ENCODE results near the gene ZSWIM4.

Gene ZSWIM4

GRCh38 chr19:13799669-13800068 lies 4.4 kb downstream of the ZSWIM4 start:
- no peak overlapping the region for H3K4me3 ChIP-seq (ENCODE audit: low read depth, low read length)
- no peak for TF ChIP-seq CTCF (IDR thresholded peaks at IDR 0.05; ENCODE audit: borderline replicate concordance, insufficient read depth, low read depth, low read length)

GRCh38 chr19:13803038-13803437 lies 7.8 kb downstream of the ZSWIM4 start:
- TF ChIP-seq CTCF (IDR thresholded peaks at IDR 0.05; ENCODE audit: borderline replicate concordance, insufficient read depth, low read depth, low read length), result no peak

GRCh38 chr19:13804830-13805683 lies 9.8 kb downstream of the ZSWIM4 start:
- no peak overlapping the region for H3K4me3 ChIP-seq (ENCODE audit: low read depth, low read length)
- 0 out of 2 replicates have a peak, but pooled peaks have one; percentile 6 for TF ChIP-seq CTCF (IDR thresholded peaks at IDR 0.05; ENCODE audit: borderline replicate concordance, insufficient read depth, low read depth, low read length)

More at GRCh38 chr19:13803038-13803437, 7.8 kb downstream of the ZSWIM4 start:
- no peak overlapping the region for H3K4me3 ChIP-seq (ENCODE audit: low read depth, low read length)

- TF ChIP-seq CTCF (IDR thresholded peaks at IDR 0.05; ENCODE audit: borderline replicate concordance, insufficient read depth, low read depth, low read length), result no peak
- no peak overlapping the region for H3K4me3 ChIP-seq (ENCODE audit: low read depth, low read length)
These were observed 11.5 kb downstream of the ZSWIM4 start for GRCh38 chr19:13806728-13807127.

- TF ChIP-seq CTCF (IDR thresholded peaks at IDR 0.05; ENCODE audit: borderline replicate concordance, insufficient read depth, low read depth, low read length), result no peak
- no peak overlapping the region for H3K4me3 ChIP-seq (ENCODE audit: low read depth, low read length)
These were observed 12.3 kb downstream of the ZSWIM4 start for GRCh38 chr19:13807421-13808021.

GRCh38 chr19:13808856-13809255 lies 13.6 kb downstream of the ZSWIM4 start:
- no peak overlapping the region for H3K4me3 ChIP-seq (ENCODE audit: low read depth, low read length)
- no peak for TF ChIP-seq CTCF (IDR thresholded peaks at IDR 0.05; ENCODE audit: borderline replicate concordance, insufficient read depth, low read depth, low read length)

- H3K4me3 ChIP-seq (ENCODE audit: low read depth, low read length), result no peak overlapping the region
- no peak for TF ChIP-seq CTCF (IDR thresholded peaks at IDR 0.05; ENCODE audit: borderline replicate concordance, insufficient read depth, low read depth, low read length)
These were observed 17.3 kb downstream of the ZSWIM4 start for GRCh38 chr19:13812544-13812943.
